ENCODE data around the gene TMEM132A. TPM values are rescaled to one million over a fixed set of nuclear protein-coding genes. Genes with fewer than 3 reads are reported as not detected.

The TMEM132A gene
- total RNA-seq, 4 donors from 2014 or later: 11.8 to 52.7 (median 17.8) TPM

Small RNA genes within 50 kb of the gene (small RNA-seq; reads per million reads assigned to genes)
- gene RNU6-933P: 0 reads per million in 4 donors

Other genes starting within 250 kb of the TMEM132A start
- not detected for gene MS4A8, start 224.8 kb upstream of the TMEM132A start, total RNA-seq
- gene MS4A18, start 199.7 kb upstream of the TMEM132A start, total RNA-seq: not detected
- gene MS4A15, start 167.6 kb upstream of the TMEM132A start, total RNA-seq: not detected
- not detected for gene MS4A10, start 139.1 kb upstream of the TMEM132A start, total RNA-seq
- gene CCDC86, start 82.3 kb upstream of the TMEM132A start, total RNA-seq: 10 to 100 TPM; 11.8 to 38.0 (median 24.4) TPM
- gene PTGDR2, start 68.5 kb upstream of the TMEM132A start, total RNA-seq: 1 to 10 TPM in 1 of 4 donors, under 1 TPM in 2, not detected in 1; 0.31 to 2.7 (median 0.85) TPM
- not detected for gene ZP1, start 56.9 kb upstream of the TMEM132A start, total RNA-seq
- 10 to 100 TPM; 65.0 to 90.2 (median 84.1) TPM for gene PRPF19, start 17.9 kb upstream of the TMEM132A start, total RNA-seq
- gene TMEM109, start 10.3 kb upstream of the TMEM132A start, total RNA-seq: 100 to 1,000 TPM in 1 of 4 donors, 10 to 100 TPM in 3; 66.7 to 115 (median 89.0) TPM
- gene SLC15A3, start 27.7 kb downstream of the TMEM132A start, total RNA-seq: 10 to 100 TPM in 2 of 4 donors, 1 to 10 TPM in 2; 4.0 to 11.5 (median 7.9) TPM
- gene CD6, start 47.2 kb downstream of the TMEM132A start, total RNA-seq: 1 to 10 TPM in 3 of 4 donors, under 1 TPM in 1; 0.79 to 4.4 (median 1.4) TPM
- 1 to 10 TPM in 3 of 4 donors, under 1 TPM in 1; 0.75 to 5.8 (median 2.2) TPM for gene CD5, start 178.0 kb downstream of the TMEM132A start, total RNA-seq
- 10 to 100 TPM; 12.6 to 23.5 (median 18.0) TPM for gene VPS37C, start 237.0 kb downstream of the TMEM132A start, total RNA-seq

Measured in esophagus squamous epithelium (tissue), 4 donors.